ENCODE data around the gene CSK. TPM values are rescaled to one million over a fixed set of nuclear protein-coding genes. Genes with fewer than 3 reads are reported as not detected.
"Not testable (repeated sequence)": the region's sequence is repeated elsewhere in the genome, so short reads cannot be mapped to it uniquely, and the experiment has no call there.

CSK gene
- total RNA-seq, 1 experiment from 2014 or later, result 49.2 TPM

- Histone ChIP-seq H3K4ac (ENCODE audit: low read depth, low read length) (no peak overlapping the region), H4K5ac (ENCODE audit: insufficient read length, low read depth, low read length) (no peak overlapping the region), H2BK20ac (ENCODE audit: low read depth, low read length, poor library complexity, severe bottlenecking) (no peak overlapping the region), H2BK12ac (ENCODE audit: insufficient read length, low read depth, low read length) (no peak overlapping the region), H3K27ac (ENCODE audit: insufficient read length, low read depth, low read length) (no peak overlapping the region), H3K9me3 (ENCODE audit: control insufficient read depth, low read depth, low read length) (no peaks in the 10 kb centered on the region), H3K27me3 (ENCODE audit: insufficient read depth, low read length) (no peaks in the 10 kb centered on the region), H3T11ph (ENCODE audit: low read length) (no peak overlapping the region), H3K79me2 (ENCODE audit: insufficient read depth, low read length) (no peaks in the 10 kb centered on the region), H2BK15ac (ENCODE audit: low read depth, low read length) (no peak overlapping the region), H3K4me2 (ENCODE audit: insufficient read depth, insufficient read length, low read length) (no peak overlapping the region), H2AK5ac (ENCODE audit: insufficient read length, low read length) (no peak overlapping the region), H2AFZ (ENCODE audit: low read length) (no peak overlapping the region), H3K18ac (ENCODE audit: insufficient read length, low read depth, low read length) (no peak overlapping the region), H3K23me2 (ENCODE audit: insufficient read length, low read depth, low read length, poor library complexity, severe bottlenecking) (no peaks in the 10 kb centered on the region), H4K20me1 (ENCODE audit: control insufficient read depth, insufficient read depth, insufficient read length) (no peaks in the 10 kb centered on the region), H3K9ac (ENCODE audit: extremely low read depth, insufficient read length, low read length) (no peak overlapping the region), H2BK120ac (ENCODE audit: low read depth, low read length, poor library complexity, severe bottlenecking) (no peak overlapping the region), H4K91ac (ENCODE audit: insufficient read length, low read depth, low read length) (no peak overlapping the region), H4K8ac (replicated peaks; ENCODE audit: insufficient read length, low read depth, low read length) (no peak overlapping the region), H3K79me1 (ENCODE audit: insufficient read depth, low read depth, low read length, poor library complexity, severe bottlenecking) (no peaks in the 10 kb centered on the region), H3K14ac (ENCODE audit: insufficient read depth, low read length) (no peak overlapping the region), H2BK5ac (ENCODE audit: insufficient read length, low read length) (no peak overlapping the region), H3K23ac (ENCODE audit: insufficient read length, low read depth, low read length) (no peak overlapping the region), H3K56ac (ENCODE audit: insufficient read length, low read depth, low read length) (no peak overlapping the region), H3K4me1 (ENCODE audit: insufficient read depth, low read length) (no peaks in the 10 kb centered on the region)
- H3K4me1 Mint-ChIP-seq, result peaks cover 5 to 6% of the 10 kb centered on the region in 2 experiments; a peak in 2 of 4 replicates
- no peak overlapping the region for H3K27ac Mint-ChIP-seq
- no CpG with 5 or more reads among the region's 3 CpGs for whole genome bisulfite sequencing (ENCODE audit: extremely low coverage, insufficient read length, low lambda C conversion rate)
- TF ChIP-seq CTCF (conservative IDR thresholded peaks at IDR 0.05), result no peak
- H3K36me3 Mint-ChIP-seq (ENCODE audit: insufficient read depth in 1 of 3, low read depth in 3 of 3), result no peaks in the 10 kb centered on the region
- no peak for DNase-seq
- H3K27me3 Mint-ChIP-seq (ENCODE audit: low read depth), result peaks cover 82% of the 10 kb centered on the region
- H3K9me3 Mint-ChIP-seq, result peaks cover 0 to 3% of the 10 kb centered on the region in 2 experiments; a peak in 1 of 5 replicates
- H3K4me3 Mint-ChIP-seq, result no peak overlapping the region
Measured at GRCh38 chr15:74735305-74735704, 46.6 kb upstream of the CSK start.

GRCh38 chr15:74738239-74738638, 43.6 kb upstream of the CSK start:
- not testable (repeated sequence) for H3K23me2 ChIP-seq (ENCODE audit: insufficient read length, low read depth, low read length, poor library complexity, severe bottlenecking)
- no CpG with 5 or more reads among the region's 5 CpGs for WGBS (ENCODE audit: extremely low coverage, insufficient read length, low lambda C conversion rate)

More at GRCh38 chr15:74738239-74738638, 43.6 kb upstream of the CSK start:
- H3K23ac ChIP-seq (ENCODE audit: insufficient read length, low read depth, low read length); H2BK12ac ChIP-seq (ENCODE audit: insufficient read length, low read depth, low read length); H3K4me2 ChIP-seq (ENCODE audit: insufficient read depth, insufficient read length, low read length); DNase-seq; H4K20me1 ChIP-seq (ENCODE audit: control insufficient read depth, insufficient read depth, insufficient read length); H3K27ac ChIP-seq (ENCODE audit: insufficient read length, low read depth, low read length); H2BK15ac ChIP-seq (ENCODE audit: low read depth, low read length); H3K27ac Mint-ChIP-seq; H4K91ac ChIP-seq (ENCODE audit: insufficient read length, low read depth, low read length); H2AK5ac ChIP-seq (ENCODE audit: insufficient read length, low read length); H2AFZ ChIP-seq (ENCODE audit: low read length); H3K79me2 ChIP-seq (ENCODE audit: insufficient read depth, low read length); H3T11ph ChIP-seq (ENCODE audit: low read length); H4K8ac ChIP-seq (replicated peaks; ENCODE audit: insufficient read length, low read depth, low read length); H3K36me3 Mint-ChIP-seq (ENCODE audit: insufficient read depth in 1 of 3, low read depth in 3 of 3); H3K9ac ChIP-seq (ENCODE audit: extremely low read depth, insufficient read length, low read length); H2BK5ac ChIP-seq (ENCODE audit: insufficient read length, low read length); H2BK20ac ChIP-seq (ENCODE audit: low read depth, low read length, poor library complexity, severe bottlenecking); H3K4me1 ChIP-seq (ENCODE audit: insufficient read depth, low read length); H3K14ac ChIP-seq (ENCODE audit: insufficient read depth, low read length); H2BK120ac ChIP-seq (ENCODE audit: low read depth, low read length, poor library complexity, severe bottlenecking); H3K4me3 Mint-ChIP-seq; H3K4ac ChIP-seq (ENCODE audit: low read depth, low read length); H3K9me3 ChIP-seq (ENCODE audit: control insufficient read depth, low read depth, low read length); H3K56ac ChIP-seq (ENCODE audit: insufficient read length, low read depth, low read length); H3K27me3 ChIP-seq (ENCODE audit: insufficient read depth, low read length); H4K5ac ChIP-seq (ENCODE audit: insufficient read length, low read depth, low read length); H3K18ac ChIP-seq (ENCODE audit: insufficient read length, low read depth, low read length); H3K4me1 Mint-ChIP-seq; H3K79me1 ChIP-seq (ENCODE audit: insufficient read depth, low read depth, low read length, poor library complexity, severe bottlenecking); H3K9me3 Mint-ChIP-seq: not testable (repeated sequence)
- peaks cover 73% of the 10 kb centered on the region for H3K27me3 Mint-ChIP-seq (ENCODE audit: low read depth)

All from H9 (cell line).